ENCODE data around the gene CAMKMT. TPM values are rescaled to one million over a fixed set of nuclear protein-coding genes. Genes with fewer than 3 reads are reported as not detected.

CAMKMT gene
- total RNA-seq, 1 experiment from 2014 or later = 2.7 TPM

- ChIA-PET CTCF (interaction anchor here (1.1 kb wide), 1 partner anchor 11 kb away, joined by 3 read pairs; no protein-coding TSS in a partner anchor), POLR2A (ENCODE audit: unreplicated experiment) (interaction anchor here (0.7 kb wide), 1 partner anchor 346 kb away, joined by 4 read pairs; no protein-coding TSS in a partner anchor)
- Histone ChIP-seq H3K27me3 (ENCODE audit: low read length) (no peaks in the 10 kb centered on the region), H3K36me3 (ENCODE audit: low read depth, low read length) (no peaks in the 10 kb centered on the region), H3K9me3 (ENCODE audit: low read length) (no peaks in the 10 kb centered on the region), H3K4me2 (ENCODE audit: low read length) (no peak overlapping the region), H2AFZ (ENCODE audit: low read length) (no peak overlapping the region), H3F3A (ENCODE audit: low read length, unreplicated experiment) (no peaks in the 10 kb centered on the region), H3K4me3 (ENCODE audit: low read length) (no peak overlapping the region), H4K20me1 (ENCODE audit: low read length) (no peaks in the 10 kb centered on the region), H3K4me1 (ENCODE audit: insufficient read depth, low read length) (no peaks in the 10 kb centered on the region), H3K27ac (ENCODE audit: low read length) (no peak overlapping the region), H3K9me2 (replicated peaks; ENCODE audit: low read length) (no peaks in the 10 kb centered on the region), H3K9ac (ENCODE audit: low read length) (no peak overlapping the region), H3K79me2 (ENCODE audit: low read length) (no peaks in the 10 kb centered on the region)
- BruUV-seq (replicated peaks) = no TSS peak
- intact Hi-C loops (cut with micrococcal nuclease) = no loop called here
- DNase-seq (no peak), ATAC-seq (no peak)
- TF ChIP-seq EZH2phosphoT487 (IDR thresholded peaks at IDR 0.05; ENCODE audit: borderline replicate concordance, low read length) (no peak), CTCF (conservative IDR thresholded peaks at IDR 0.05; ENCODE audit: low read depth, low read length) (no peak), EZH2 (IDR thresholded peaks at IDR 0.05; ENCODE audit: low read length, unreplicated experiment) (no peak)
These were observed 129.0 kb downstream of the CAMKMT start for GRCh38 chr2:44490726-44491125.

GRCh38 chr2:44494006-44494405, 132.3 kb downstream of the CAMKMT start:
- no peak overlapping the region for H2AFZ ChIP-seq (ENCODE audit: low read length)
- intact Hi-C loops (cut with micrococcal nuclease) = no loop called here
- no peaks in the 10 kb centered on the region for H3K27me3 ChIP-seq (ENCODE audit: low read length)
- H3K4me3 ChIP-seq (ENCODE audit: low read length) = no peak overlapping the region
- TF ChIP-seq CTCF (conservative IDR thresholded peaks at IDR 0.05; ENCODE audit: low read depth, low read length) = no peak
- no peak for TF ChIP-seq EZH2phosphoT487 (IDR thresholded peaks at IDR 0.05; ENCODE audit: borderline replicate concordance, low read length)
- no peak for TF ChIP-seq EZH2 (IDR thresholded peaks at IDR 0.05; ENCODE audit: low read length, unreplicated experiment)
- H3F3A ChIP-seq (ENCODE audit: low read length, unreplicated experiment) = no peaks in the 10 kb centered on the region
- H4K20me1 ChIP-seq (ENCODE audit: low read length) = no peaks in the 10 kb centered on the region
- ATAC-seq = no peak
- DNase-seq = no peak
- H3K9ac ChIP-seq (ENCODE audit: low read length) = no peak overlapping the region
- no TSS peak for BruUV-seq (replicated peaks)
- no peaks in the 10 kb centered on the region for H3K79me2 ChIP-seq (ENCODE audit: low read length)
- CTCF ChIA-PET = no interaction called here
- H3K36me3 ChIP-seq (ENCODE audit: low read depth, low read length) = no peaks in the 10 kb centered on the region
- POLR2A ChIA-PET (ENCODE audit: unreplicated experiment) = no interaction called here
- no peaks in the 10 kb centered on the region for H3K9me2 ChIP-seq (replicated peaks; ENCODE audit: low read length)
- no peaks in the 10 kb centered on the region for H3K9me3 ChIP-seq (ENCODE audit: low read length)
- H3K4me2 ChIP-seq (ENCODE audit: low read length) = no peak overlapping the region
- no peak overlapping the region for H3K27ac ChIP-seq (ENCODE audit: low read length)
- H3K4me1 ChIP-seq (ENCODE audit: insufficient read depth, low read length) = no peaks in the 10 kb centered on the region

GRCh38 chr2:44495035-44495434, 133.3 kb downstream of the CAMKMT start:
- ATAC-seq = no peak
- no peaks in the 10 kb centered on the region for H3K27me3 ChIP-seq (ENCODE audit: low read length)
- no peak overlapping the region for H2AFZ ChIP-seq (ENCODE audit: low read length)
- no TSS peak for BruUV-seq (replicated peaks)
- H3K4me2 ChIP-seq (ENCODE audit: low read length) = no peak overlapping the region
- ChIA-PET CTCF (no interaction called here), POLR2A (ENCODE audit: unreplicated experiment) (no interaction called here)
- intact Hi-C loops (cut with micrococcal nuclease) = no loop called here
- no peak for DNase-seq
- H3K79me2 ChIP-seq (ENCODE audit: low read length) = no peaks in the 10 kb centered on the region
- H3F3A ChIP-seq (ENCODE audit: low read length, unreplicated experiment) = no peaks in the 10 kb centered on the region
- no peak overlapping the region for H3K9ac ChIP-seq (ENCODE audit: low read length)
- no peak overlapping the region for H3K27ac ChIP-seq (ENCODE audit: low read length)
- no peaks in the 10 kb centered on the region for H3K9me3 ChIP-seq (ENCODE audit: low read length)
- H3K36me3 ChIP-seq (ENCODE audit: low read depth, low read length) = no peaks in the 10 kb centered on the region
- TF ChIP-seq EZH2 (IDR thresholded peaks at IDR 0.05; ENCODE audit: low read length, unreplicated experiment) (no peak), CTCF (conservative IDR thresholded peaks at IDR 0.05; ENCODE audit: low read depth, low read length) (no peak)
- no peaks in the 10 kb centered on the region for H4K20me1 ChIP-seq (ENCODE audit: low read length)
- H3K4me3 ChIP-seq (ENCODE audit: low read length) = no peak overlapping the region
- no peaks in the 10 kb centered on the region for H3K4me1 ChIP-seq (ENCODE audit: insufficient read depth, low read length)
- H3K9me2 ChIP-seq (replicated peaks; ENCODE audit: low read length) = no peaks in the 10 kb centered on the region

Data from PC-3 (cell line).